Mucosa of stomach (tissue), 1 donor: ENCODE data around the gene CD79A.
"Not testable (repeated sequence)": the region's sequence is repeated elsewhere in the genome, so short reads cannot be mapped to it uniquely, and the experiment has no call there.

Experiments used
- H3K27me3 ChIP-seq: one replicate; pipeline ENCODE4 v1.7.0; 2013; ENCODE audit warnings: mild to moderate bottlenecking, low read length; ENCODE audit not compliant: control insufficient read depth, insufficient read depth
- H3K36me3 ChIP-seq: one replicate; pipeline ENCODE4 v1.7.0; 2013; ENCODE audit warnings: low read length; ENCODE audit not compliant: control insufficient read depth, insufficient read depth
- H3K4me1 ChIP-seq: one replicate; pipeline ENCODE4 v1.7.0; 2013; ENCODE audit warnings: mild to moderate bottlenecking, low read length; ENCODE audit not compliant: control insufficient read depth, insufficient read depth
- H3K4me3 ChIP-seq: one replicate; pipeline ENCODE4 v1.7.0; 2013; ENCODE audit warnings: low read length
- H3K9ac ChIP-seq: one replicate; pipeline ENCODE4 v1.7.0; 2013; ENCODE audit warnings: mild to moderate bottlenecking, low read length, moderate library complexity
- H3K9me3 ChIP-seq: one replicate; pipeline ENCODE4 v1.7.0; 2013; ENCODE audit warnings: mild to moderate bottlenecking, low read length, moderate library complexity; ENCODE audit not compliant: control insufficient read depth
- donor health status: Pancreatic carcinoma.

Gene CD79A

DNA sequence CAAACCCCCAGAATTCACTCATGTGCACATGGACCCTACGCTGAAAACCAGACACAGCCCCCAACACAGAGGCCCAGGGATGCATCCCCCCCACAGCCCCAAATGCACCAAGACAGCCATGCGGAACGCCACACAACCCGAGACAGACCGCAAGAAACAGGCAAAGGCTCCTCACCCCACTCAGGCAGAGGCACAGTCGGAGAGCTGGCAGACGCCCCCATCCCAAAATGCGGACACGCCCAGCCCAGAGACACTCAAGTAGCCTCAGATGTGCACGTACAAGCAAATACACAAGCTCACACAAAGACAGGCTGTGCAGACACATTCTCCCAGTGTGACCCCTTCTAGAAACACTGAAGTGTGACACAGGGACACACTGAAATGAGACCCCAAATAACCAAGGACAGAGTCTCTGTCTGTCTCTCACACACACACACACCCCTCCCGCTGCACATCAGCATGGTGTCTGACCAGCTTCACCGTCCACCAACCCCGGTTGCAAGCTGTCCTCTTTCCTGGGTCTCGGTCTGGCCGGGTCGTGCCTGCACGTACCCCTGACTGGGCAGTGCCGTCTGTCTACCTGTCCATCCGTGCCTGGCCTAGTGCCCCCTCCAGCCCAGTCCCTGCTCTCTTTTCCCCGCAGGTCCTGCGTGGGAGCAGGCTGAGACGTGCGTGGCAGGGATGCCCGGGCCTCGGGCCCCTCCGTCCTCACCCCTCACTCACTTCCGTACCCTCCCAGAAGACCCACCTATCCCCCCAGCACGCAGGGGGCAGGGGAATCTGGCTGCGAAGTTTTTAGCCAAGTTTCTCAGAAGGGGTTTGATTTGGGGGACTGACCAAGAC lies 35.0 kb downstream of the CD79A start:
- H3K4me1 ChIP-seq, result peaks cover under 1% of the 10 kb centered on the region
- H3K27me3 ChIP-seq, result peaks cover 65% of the 10 kb centered on the region
- no peak overlapping the region for H3K4me3 ChIP-seq
- H3K36me3 ChIP-seq, result no peaks in the 10 kb centered on the region
- no peaks in the 10 kb centered on the region for H3K9me3 ChIP-seq
- H3K9ac ChIP-seq, result no peak overlapping the region

DNA sequence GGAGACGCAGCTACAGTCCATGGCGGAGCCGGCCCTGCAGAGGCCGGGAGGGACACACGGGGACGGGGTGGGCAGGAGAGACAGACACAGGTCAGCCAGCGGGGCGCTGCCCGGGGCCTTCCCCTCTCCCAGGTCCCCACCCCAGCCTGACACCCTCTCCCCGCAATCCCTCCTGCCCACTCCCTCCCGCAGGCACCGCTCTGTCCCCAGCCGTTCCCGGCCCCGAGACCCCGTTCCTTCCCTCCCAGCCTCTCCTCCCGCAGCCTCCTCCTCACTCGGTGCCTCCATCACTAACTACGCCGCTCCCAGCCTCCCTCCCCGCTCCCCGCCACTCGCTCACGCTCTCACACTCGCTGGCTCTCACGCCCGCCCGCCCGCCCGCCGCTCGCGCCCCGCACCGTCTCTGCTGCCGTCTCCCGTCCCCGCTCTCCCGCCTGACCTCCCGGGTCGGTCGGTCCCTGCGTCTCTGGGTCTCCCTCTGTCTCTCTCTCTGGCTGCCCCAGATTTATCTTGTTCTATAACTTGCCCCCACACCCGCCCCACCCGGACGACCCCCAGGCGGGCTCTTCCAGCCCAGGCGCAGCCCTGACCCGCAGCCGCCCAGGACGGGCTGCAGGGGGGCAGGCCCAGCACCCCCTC lies 35.9 kb downstream of the CD79A start:
- Histone ChIP-seq H3K4me3 (no peak overlapping the region), H3K9ac (no peak overlapping the region), H3K4me1 (no peaks in the 10 kb centered on the region), H3K27me3 (peaks cover 74% of the 10 kb centered on the region), H3K9me3 (no peaks in the 10 kb centered on the region), H3K36me3 (no peaks in the 10 kb centered on the region)

DNA sequence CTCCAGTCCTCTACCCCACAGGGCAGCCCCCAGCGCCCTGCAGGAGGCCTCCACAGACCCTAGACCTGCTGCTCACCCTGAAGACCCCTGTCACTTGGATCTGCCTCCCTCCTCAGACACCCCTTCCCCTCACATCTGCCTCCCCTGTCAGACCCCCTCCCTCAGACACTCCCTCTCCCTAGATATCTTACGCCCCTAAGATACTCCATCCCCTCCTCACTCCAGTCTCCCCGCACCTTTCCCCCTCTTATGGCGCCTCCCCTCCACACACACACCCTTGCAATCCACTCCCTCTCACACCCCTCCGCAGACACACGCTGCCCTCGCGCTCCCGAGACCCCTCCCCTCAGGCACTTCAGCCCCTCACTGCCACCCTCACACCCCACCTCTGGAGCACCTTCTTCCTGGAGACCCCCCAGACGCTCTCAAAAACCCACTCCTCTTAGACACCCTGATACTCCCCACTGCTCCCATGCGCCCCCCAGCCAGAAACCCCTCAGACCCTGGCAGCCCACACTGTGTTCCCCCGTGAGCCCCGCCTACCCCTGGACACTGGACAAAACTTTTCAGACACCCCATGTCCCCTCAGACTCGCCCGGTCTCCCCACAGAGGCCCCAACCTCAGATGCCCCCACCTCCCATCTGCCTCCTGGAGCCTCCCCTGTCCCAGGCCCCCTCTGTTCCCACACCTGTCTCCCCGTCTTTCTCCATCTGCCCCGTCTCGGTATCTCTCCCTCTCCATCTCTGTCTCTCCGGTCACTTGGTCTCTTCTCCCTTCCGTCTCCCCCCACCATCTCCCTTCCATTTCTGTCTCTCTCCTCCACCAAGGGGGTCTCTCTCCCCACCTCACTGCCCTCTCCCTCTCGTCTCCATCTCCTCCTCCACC lies 36.7 kb downstream of the CD79A start:
- Histone ChIP-seq H3K4me3 (no peak overlapping the region), H3K4me1 (no peaks in the 10 kb centered on the region), H3K9me3 (no peaks in the 10 kb centered on the region), H3K27me3 (peaks cover 76% of the 10 kb centered on the region), H3K36me3 (no peaks in the 10 kb centered on the region), H3K9ac (no peak overlapping the region)

DNA sequence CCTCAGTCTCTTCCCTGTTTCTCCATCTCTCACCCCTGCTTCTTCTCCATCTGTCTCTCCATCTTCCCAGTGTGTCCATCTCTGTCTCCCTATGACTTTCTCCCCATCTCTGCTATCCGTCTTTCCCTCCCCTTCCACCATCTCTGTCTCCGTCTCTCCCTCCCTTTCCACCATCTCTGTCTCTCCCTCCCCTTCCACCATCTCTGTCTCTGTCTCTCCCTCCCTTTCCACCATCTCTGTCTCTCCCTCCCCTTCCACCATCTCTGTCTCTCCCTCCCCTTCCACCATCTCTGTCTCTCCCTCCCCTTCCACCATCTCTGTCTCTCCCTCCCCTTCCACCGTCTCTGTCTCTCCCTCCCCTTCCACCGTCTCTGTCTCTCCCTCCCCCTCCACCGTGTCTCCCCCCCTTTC lies 37.4 kb downstream of the CD79A start:
- H3K4me3 ChIP-seq, H3K9me3 ChIP-seq, H3K36me3 ChIP-seq, H3K9ac ChIP-seq, H3K4me1 ChIP-seq: not testable (repeated sequence)
- peaks cover 76% of the 10 kb centered on the region for H3K27me3 ChIP-seq

DNA sequence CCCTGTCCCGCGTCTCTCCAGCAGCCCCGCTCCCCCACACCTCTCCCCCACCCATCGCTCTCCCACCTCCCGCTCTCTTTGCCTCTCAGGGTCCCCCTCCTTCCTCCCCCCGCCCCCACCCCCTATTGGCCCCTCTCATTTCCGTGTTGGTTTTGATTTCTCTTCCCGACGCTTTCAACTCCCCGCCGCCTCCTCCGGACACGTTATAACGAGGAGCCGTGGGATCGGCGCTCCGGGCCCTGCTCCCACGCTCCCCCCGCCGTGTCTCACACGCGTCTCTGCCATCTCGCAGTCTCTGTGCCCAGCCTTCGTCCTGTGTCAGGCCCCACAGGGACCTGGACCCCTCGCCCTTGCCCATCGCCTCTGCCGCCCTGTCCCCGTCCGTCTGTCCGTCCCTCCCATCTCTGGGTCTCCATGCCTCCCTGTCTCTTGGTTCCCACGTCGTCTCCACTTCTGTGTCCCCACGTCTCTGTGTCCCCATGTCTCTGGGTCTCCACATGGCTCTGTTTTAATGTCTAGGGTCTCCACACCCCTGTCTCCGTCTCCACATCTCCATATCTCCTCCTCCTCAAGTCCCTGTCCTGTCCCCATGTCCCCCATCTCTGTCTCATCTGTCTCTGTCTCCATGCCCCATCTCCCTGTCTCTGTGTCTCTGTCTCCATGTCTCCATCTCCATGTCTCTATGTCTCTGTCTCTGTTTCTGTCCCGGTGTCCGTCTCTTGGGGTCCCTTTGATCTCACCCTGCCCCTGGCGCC lies 38.1 kb downstream of the CD79A start:
- Histone ChIP-seq H3K36me3 (no peaks in the 10 kb centered on the region), H3K4me3 (no peak overlapping the region), H3K9ac (no peak overlapping the region), H3K27me3 (peaks cover 74% of the 10 kb centered on the region), H3K4me1 (no peaks in the 10 kb centered on the region), H3K9me3 (no peaks in the 10 kb centered on the region)

DNA sequence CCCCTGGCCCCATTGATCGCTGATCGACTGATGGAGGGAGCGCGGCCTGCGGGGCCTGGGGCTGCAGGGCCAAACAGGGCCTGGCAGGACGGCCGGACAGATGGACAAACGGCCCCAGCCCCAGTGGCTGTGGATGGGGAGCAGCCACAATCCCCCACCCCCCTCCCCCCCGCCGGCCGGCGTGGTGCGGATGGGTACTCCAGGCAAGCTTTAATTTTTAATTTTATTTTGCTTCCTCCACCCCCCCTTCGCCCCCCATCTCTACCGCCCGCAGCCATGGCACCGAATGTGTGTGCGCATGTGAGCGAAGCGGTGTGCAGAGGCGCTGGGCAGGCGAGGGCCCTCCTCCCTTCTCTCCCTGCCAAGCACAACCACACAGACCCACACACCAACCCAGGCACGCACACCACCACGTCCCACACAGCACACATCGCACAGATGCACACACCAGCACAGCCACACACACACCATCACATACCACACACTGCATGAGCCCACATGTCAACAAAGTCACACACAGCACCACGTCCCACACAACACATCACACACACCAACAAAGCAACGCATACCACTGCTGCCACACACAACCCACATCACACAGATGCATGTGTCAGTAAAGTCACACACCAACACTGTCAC lies 38.8 kb downstream of the CD79A start:
- H3K4me3 ChIP-seq, result no peak overlapping the region
- no peak overlapping the region for H3K9ac ChIP-seq
- peaks cover 74% of the 10 kb centered on the region for H3K27me3 ChIP-seq
- H3K4me1 ChIP-seq, result no peaks in the 10 kb centered on the region
- no peaks in the 10 kb centered on the region for H3K9me3 ChIP-seq
- no peaks in the 10 kb centered on the region for H3K36me3 ChIP-seq

DNA sequence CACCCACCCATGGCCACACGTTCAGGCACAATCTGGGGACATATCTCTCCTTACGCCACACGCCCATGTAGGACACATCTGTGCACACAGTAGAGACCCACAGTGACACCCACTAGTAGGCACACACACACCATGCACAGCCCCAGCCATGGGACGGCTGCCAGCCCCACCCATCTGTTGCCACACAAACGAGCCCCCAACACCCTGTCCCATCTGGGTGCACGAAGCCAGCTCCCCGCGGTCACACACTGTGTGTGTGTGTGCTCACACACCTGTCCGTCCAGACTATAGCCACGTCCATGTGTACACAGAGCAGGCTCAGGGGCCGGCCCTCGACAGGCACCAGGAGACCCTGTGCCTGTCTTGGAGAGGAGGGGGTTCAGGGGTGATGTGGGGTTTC lies 40.6 kb downstream of the CD79A start:
- no peaks in the 10 kb centered on the region for H3K4me1 ChIP-seq
- H3K9ac ChIP-seq, result no peak overlapping the region
- H3K9me3 ChIP-seq, result no peaks in the 10 kb centered on the region
- H3K27me3 ChIP-seq, result peaks cover 72% of the 10 kb centered on the region
- H3K36me3 ChIP-seq, result no peaks in the 10 kb centered on the region
- H3K4me3 ChIP-seq, result no peak overlapping the region

DNA sequence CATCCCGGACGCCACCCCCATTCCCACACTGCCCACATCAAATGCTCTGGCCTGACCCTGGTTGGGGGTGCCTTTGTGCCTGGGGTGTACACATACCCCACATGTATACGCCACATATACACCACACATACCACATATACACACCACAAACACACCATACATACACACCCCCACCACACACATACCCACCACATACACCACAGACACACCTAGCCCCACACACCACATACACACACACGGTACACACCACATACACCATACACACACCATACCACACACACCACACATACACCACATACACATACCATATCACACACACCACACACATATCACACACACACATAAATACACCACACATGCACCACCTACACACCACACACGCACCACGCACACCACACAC lies 41.0 kb downstream of the CD79A start:
- H3K4me3 ChIP-seq, result no peak overlapping the region
- H3K27me3 ChIP-seq, result peaks cover 74% of the 10 kb centered on the region
- H3K36me3 ChIP-seq, result no peaks in the 10 kb centered on the region
- no peak overlapping the region for H3K9ac ChIP-seq
- no peaks in the 10 kb centered on the region for H3K9me3 ChIP-seq
- no peaks in the 10 kb centered on the region for H3K4me1 ChIP-seq

DNA sequence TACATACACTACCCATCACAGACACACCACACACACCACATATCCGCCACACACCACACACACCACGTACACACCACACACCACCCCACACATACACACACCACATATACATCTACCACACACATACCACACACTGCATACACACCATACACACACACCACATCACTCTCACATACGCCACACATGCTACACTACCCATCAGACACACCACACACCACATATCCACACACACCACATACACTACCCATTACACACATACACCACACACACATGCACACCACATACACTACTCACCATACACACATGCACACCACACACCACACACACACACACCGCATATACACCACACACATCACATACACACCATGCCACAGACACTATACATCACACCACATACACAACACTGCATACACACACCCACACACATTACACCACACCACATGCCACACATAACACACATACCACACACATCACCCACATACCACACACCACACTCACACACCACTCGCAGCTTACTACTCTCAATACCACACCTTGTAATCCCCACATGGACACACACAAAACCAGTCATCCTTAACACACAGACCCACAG lies 41.7 kb downstream of the CD79A start:
- Histone ChIP-seq H3K36me3 (no peaks in the 10 kb centered on the region), H3K4me3 (no peak overlapping the region), H3K4me1 (no peaks in the 10 kb centered on the region), H3K9me3 (no peaks in the 10 kb centered on the region), H3K27me3 (peaks cover 70% of the 10 kb centered on the region), H3K9ac (no peak overlapping the region)

DNA sequence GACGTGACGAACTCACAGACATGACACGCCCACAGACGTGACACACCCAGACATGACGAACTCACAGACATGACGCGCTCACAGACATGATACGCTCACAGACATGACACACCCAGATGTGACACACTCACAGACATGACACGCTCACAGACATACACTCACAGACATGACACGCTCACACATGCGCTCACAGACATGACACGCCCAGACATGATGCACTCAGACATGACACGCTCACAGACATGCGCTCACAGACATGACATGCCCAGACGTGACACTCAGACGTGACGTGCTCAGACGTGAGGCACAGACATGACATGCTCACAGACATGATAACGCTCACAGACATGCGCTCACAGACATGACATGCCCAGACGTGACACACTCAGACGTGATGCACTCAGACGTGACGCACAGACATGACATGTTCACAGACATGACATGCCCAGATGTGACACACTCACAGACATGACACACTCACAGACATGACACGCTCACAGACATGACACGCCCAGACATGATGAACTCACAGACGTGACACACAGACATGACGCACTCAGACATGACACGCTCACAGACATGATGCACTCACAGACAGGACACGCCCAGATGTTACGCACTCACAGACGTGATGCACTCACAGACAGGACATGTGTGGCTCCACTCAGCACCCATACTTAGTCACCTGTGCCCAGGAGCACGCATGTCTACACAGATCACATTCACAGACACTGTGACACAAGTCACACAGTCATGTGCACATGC lies 43.1 kb downstream of the CD79A start:
- H3K27me3 ChIP-seq, result peaks cover 73% of the 10 kb centered on the region
- no peaks in the 10 kb centered on the region for H3K9me3 ChIP-seq
- H3K4me1 ChIP-seq, result no peaks in the 10 kb centered on the region
- no peaks in the 10 kb centered on the region for H3K36me3 ChIP-seq
- H3K4me3 ChIP-seq, result no peak overlapping the region
- no peak overlapping the region for H3K9ac ChIP-seq
